GM13976 (cell line): Measurements from ENCODE around the gene EDEM2.

Experiments
- DNase-seq: peaks from one replicate; pipeline ENCODE4 v3.0.0; 2012; ENCODE audit warnings: low spot score
- in situ Hi-C: fragments of 300-500 bp; cut with MboI; formaldehyde crosslinking; loops from one replicate; pipeline ENCODE4 v1.12.0; 2022; ENCODE audit warnings: low sequenced_read_pairs, mixed read lengths, inconsistent platforms; ENCODE audit not compliant: unreplicated experiment
- TF ChIP-seq, protein P1 (sequence below): IDR thresholded peaks from 2 replicates; pipeline ENCODE4 v1.5.1; 2012; ENCODE audit warnings: borderline replicate concordance, mild to moderate bottlenecking; ENCODE audit not compliant: insufficient read depth; ENCODE audit errors: extremely low read depth, missing control alignments, control extremely low read depth

The EDEM2 gene

DNA sequence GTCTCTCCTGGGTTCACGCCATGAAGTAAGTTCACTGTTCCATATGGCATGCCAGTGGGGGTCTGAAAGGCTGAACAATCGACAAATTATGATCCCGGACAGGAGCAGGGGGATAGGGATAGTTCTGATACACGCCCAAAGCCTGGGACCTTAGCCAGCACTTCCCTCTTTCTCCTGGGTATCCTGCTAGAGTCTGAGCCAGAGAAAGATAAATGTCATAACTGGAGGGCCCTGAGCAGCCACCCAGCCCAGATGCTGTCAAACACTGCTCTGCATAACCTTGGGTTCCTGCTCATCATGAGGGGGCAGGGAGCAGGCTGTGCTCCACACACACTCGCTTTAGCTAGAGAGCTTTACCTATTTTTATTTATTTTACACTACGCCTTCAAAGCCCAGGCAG, 12.3 kb downstream of the EDEM2 start:
- DNase-seq = no peak
- in situ Hi-C loops = no loop called here
- TF ChIP-seq, protein P1, sequence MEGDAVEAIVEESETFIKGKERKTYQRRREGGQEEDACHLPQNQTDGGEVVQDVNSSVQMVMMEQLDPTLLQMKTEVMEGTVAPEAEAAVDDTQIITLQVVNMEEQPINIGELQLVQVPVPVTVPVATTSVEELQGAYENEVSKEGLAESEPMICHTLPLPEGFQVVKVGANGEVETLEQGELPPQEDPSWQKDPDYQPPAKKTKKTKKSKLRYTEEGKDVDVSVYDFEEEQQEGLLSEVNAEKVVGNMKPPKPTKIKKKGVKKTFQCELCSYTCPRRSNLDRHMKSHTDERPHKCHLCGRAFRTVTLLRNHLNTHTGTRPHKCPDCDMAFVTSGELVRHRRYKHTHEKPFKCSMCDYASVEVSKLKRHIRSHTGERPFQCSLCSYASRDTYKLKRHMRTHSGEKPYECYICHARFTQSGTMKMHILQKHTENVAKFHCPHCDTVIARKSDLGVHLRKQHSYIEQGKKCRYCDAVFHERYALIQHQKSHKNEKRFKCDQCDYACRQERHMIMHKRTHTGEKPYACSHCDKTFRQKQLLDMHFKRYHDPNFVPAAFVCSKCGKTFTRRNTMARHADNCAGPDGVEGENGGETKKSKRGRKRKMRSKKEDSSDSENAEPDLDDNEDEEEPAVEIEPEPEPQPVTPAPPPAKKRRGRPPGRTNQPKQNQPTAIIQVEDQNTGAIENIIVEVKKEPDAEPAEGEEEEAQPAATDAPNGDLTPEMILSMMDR = no peak

DNA sequence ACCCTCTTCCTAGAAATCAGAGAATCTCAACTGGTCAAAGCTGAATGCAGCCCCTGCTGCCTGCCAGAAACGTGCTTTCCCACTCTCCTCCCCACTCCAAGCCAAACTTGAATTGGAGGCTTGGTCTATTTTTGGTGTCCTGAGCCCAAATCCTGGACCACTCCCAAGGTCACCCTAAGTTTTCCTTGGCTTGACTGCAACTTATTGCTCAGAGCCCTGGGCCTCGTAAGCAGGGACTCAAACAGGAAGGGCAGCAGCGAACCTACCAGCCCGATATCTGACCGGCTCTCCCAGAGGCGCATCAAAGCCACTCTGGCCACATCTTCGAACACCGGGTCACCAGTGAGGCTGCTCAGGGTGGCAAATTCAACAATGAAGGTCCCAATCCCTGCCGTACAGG, 12.7 kb downstream of the EDEM2 start:
- in situ Hi-C loops = no loop called here
- TF ChIP-seq, protein P1 = no peak
- DNase-seq = no peak

DNA sequence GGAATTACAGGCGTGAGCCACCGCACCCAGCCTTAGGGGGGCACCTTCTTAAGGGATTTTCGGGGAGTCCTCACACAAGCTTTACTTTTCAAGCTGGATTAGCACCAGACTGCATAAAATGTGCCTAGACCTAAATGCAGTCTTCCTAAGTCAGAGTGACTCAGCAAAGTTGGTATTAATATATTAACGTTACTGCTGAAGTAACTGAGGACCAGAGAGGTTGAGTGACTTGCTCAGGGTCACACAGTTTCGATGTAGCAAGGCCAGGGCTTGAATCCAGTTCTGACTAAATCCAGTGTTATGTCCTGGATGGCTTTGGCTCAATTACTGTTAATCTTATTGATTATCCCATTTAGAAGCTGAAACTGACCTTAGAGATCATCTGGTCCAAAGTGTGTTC, 13.4 kb downstream of the EDEM2 start:
- DNase-seq = no peak
- in situ Hi-C loops = no loop called here
- TF ChIP-seq, protein P1 = no peak

DNA sequence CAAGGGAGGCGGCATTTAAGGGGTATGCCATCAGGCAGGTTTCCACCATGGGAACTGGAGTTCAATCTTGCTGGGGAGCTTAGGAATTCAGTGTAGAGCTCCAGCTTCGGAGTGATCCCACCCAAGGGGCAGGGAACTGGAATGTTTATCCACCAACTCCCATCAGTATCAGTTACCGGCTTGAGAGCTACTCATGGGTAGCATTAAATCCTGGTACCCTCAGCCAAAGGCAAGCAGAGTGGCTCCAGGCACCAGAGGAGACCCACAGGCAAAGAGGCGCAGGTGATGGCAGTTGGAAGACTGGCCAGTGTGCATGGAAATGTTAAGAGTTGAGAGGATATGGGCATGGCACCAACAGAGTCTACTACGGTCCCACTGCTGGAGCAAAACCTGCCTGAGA, 14.1 kb downstream of the EDEM2 start:
- TF ChIP-seq, protein P1 = no peak
- in situ Hi-C loops = no loop called here
- no peak for DNase-seq

DNA sequence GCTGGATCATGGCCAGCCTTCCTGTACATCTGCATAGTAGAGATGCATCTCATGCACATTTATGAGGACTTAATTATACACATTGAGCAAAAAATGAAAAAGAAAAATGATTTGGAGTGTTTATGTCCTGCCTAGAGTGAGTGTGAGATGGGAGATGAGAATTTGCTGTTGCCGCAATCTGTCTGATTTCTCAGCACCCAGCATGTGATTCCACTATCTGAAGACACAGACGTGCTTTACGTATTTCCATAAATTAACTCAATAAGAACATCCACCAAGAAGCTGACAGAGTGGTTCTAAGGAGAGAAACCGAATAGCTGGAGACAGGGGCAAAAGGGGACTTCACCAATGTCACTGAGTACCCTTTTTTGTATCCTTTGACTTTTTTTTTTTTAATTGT, 15.2 kb downstream of the EDEM2 start:
- TF ChIP-seq, protein P1 = no peak
- in situ Hi-C loops = no loop called here
- DNase-seq = no peak

DNA sequence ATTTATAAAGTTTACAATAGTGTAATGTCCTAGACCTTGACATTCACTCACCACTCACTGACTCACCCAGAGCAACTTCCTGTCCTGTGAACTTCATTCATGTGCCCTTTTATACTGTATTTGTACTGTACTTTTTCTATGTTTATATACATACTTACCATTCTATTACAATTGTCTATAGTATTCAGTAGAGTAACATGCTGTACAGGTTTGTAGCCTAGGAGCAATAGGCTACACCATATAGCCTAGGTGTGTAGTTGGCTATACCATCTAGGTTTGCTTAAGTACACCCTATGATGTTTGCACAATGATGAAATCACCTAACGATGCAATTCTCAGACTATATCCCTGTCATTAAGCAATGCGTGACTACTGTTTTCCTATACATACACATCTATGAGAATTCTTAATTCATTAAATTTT, 17.5 kb downstream of the EDEM2 start:
- TF ChIP-seq, protein P1 = no peak
- in situ Hi-C loops = no loop called here

DNA sequence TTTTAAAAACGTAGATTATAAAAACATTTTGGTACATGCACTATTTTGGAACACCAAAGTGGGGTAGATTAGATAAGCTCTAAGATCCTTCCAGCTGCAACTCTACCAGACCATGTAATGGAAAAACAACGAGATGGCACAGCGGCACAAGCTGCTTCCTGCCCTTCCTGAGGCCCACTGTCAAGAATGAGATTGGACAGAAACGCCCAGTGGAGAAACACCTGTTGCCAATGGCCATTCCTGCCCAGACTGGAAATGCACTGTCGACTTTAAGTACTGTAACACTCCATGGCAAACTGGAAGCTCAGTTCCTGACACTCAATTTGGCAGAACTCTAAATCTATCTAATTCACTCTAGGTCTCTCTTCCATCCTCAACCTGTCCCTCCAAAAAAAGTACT, 21.4 kb downstream of the EDEM2 start:
- in situ Hi-C loops = no loop called here
- no peak for DNase-seq
- TF ChIP-seq, protein P1 = no peak

More for the DNA sequence above, 17.5 kb downstream of the EDEM2 start:
- no peak for DNase-seq
